Measurements from ENCODE around the gene ID2. TPM values are rescaled to one million over a fixed set of nuclear protein-coding genes. Genes with fewer than 3 reads are reported as not detected.

Gene ID2
- total and polyA plus RNA-seq, 2 donors (not counting 1 experiment from before 2014, with no cell fraction given) = 15.0 to 25.9 TPM

GRCh38 chr2:8704906-8705305 lies 23.1 kb downstream of the ID2 start:
- peaks cover 6% of the 10 kb centered on the region for H3K9me3 Mint-ChIP-seq (ENCODE audit: insufficient read depth)
- Histone ChIP-seq H3K79me2 (ENCODE audit: control insufficient read depth, insufficient read depth, low read length) (no peaks in the 10 kb centered on the region), H3K9me3 (ENCODE audit: control extremely low read depth in 1 of 3, control insufficient read depth in 2 of 3, insufficient read depth in 1 of 3, low read length in 2 of 3) (no peaks in the 10 kb centered on the region), H3K4me1 (ENCODE audit: control insufficient read depth in 2 of 2, insufficient read depth in 2 of 2, low read length in 2 of 2) (no peaks in the 10 kb centered on the region), H3K4me2 (replicated peaks; ENCODE audit: low read depth, low read length, poor library complexity, severe bottlenecking) (no peak overlapping the region), H3K36me3 (replicated peaks in 1 of 2; ENCODE audit: control extremely low read depth in 1 of 2, control insufficient read depth in 1 of 2, extremely low read depth in 1 of 2, insufficient read depth in 2 of 2, low read length in 1 of 2) (no peaks in the 10 kb centered on the region), H3K4me3 (ENCODE audit: control extremely low read depth in 1 of 5, extremely low read depth in 1 of 5, insufficient read depth in 1 of 5, low read depth in 2 of 5, low read length in 4 of 5) (no peak overlapping the region), H4K20me1 (ENCODE audit: control insufficient read depth, insufficient read depth, low read length, poor library complexity, severe bottlenecking) (no peaks in the 10 kb centered on the region), H3K27me3 (replicated peaks in 1 of 4; ENCODE audit: control extremely low read depth in 1 of 4, control insufficient read depth in 3 of 4, insufficient read depth in 4 of 4, low read length in 3 of 4) (peaks cover 0 to 4% (median 0%) of the 10 kb centered on the region in 4 experiments), H3K27ac (ENCODE audit: low read length in 2 of 2) (no peak overlapping the region), H2AFZ (ENCODE audit: insufficient read depth, low read depth, low read length, poor library complexity, severe bottlenecking) (no peak overlapping the region), H3K9ac (ENCODE audit: low read length) (no peak overlapping the region)
- WGBS (ENCODE audit: insufficient coverage) = 83% methylated on average over 2 of the region's 3 CpGs
- no peaks in the 10 kb centered on the region for H3K4me1 Mint-ChIP-seq
- intact Hi-C loops (cut with micrococcal nuclease) = no loop called here
- ChIA-PET CTCF (no interaction called here), POLR2A (no interaction called here)
- TF ChIP-seq EZH2 (IDR thresholded peaks at IDR 0.05; ENCODE audit: borderline replicate concordance, insufficient read depth, low read depth, low read length, poor library complexity, severe bottlenecking) (no peak), CTCF (IDR thresholded peaks at IDR 0.05) (no peak)
- H3K27ac Mint-ChIP-seq = no peak overlapping the region
- ATAC-seq (ENCODE audit: low read depth) (no peak), DNase-seq (no peak)
- no peak overlapping the region for H3K4me3 Mint-ChIP-seq
- peaks cover 19% of the 10 kb centered on the region for H3K27me3 Mint-ChIP-seq

- H3K9ac ChIP-seq (ENCODE audit: low read length) = no peak overlapping the region
- no peak for TF ChIP-seq CTCF (IDR thresholded peaks at IDR 0.05)
- TF ChIP-seq EZH2 (IDR thresholded peaks at IDR 0.05; ENCODE audit: borderline replicate concordance, insufficient read depth, low read depth, low read length, poor library complexity, severe bottlenecking) = no peak
- ChIA-PET POLR2A (no interaction called here), CTCF (no interaction called here)
- H3K79me2 ChIP-seq (ENCODE audit: control insufficient read depth, insufficient read depth, low read length) = no peaks in the 10 kb centered on the region
- no peaks in the 10 kb centered on the region for H3K4me1 Mint-ChIP-seq
- no peak overlapping the region for H3K27ac ChIP-seq (ENCODE audit: low read length in 2 of 2)
- intact Hi-C loops (cut with micrococcal nuclease) = no loop called here
- no peak overlapping the region for H3K4me2 ChIP-seq (replicated peaks; ENCODE audit: low read depth, low read length, poor library complexity, severe bottlenecking)
- peaks cover 0 to 4% (median 0%) of the 10 kb centered on the region in 4 experiments for H3K27me3 ChIP-seq (replicated peaks in 1 of 4; ENCODE audit: control extremely low read depth in 1 of 4, control insufficient read depth in 3 of 4, insufficient read depth in 4 of 4, low read length in 3 of 4)
- no peaks in the 10 kb centered on the region for H3K36me3 ChIP-seq (replicated peaks in 1 of 2; ENCODE audit: control extremely low read depth in 1 of 2, control insufficient read depth in 1 of 2, extremely low read depth in 1 of 2, insufficient read depth in 2 of 2, low read length in 1 of 2)
- H3K27ac Mint-ChIP-seq = no peak overlapping the region
- H3K9me3 ChIP-seq (ENCODE audit: control extremely low read depth in 1 of 3, control insufficient read depth in 2 of 3, insufficient read depth in 1 of 3, low read length in 2 of 3) = peaks cover 0 to 7% (median 0%) of the 10 kb centered on the region in 3 donors
- DNase-seq (no peak), ATAC-seq (ENCODE audit: low read depth) (no peak)
- H3K4me3 Mint-ChIP-seq = no peak overlapping the region
- H3K9me3 Mint-ChIP-seq (ENCODE audit: insufficient read depth) = peaks cover 6% of the 10 kb centered on the region
- H3K4me3 ChIP-seq (ENCODE audit: control extremely low read depth in 1 of 5, extremely low read depth in 1 of 5, insufficient read depth in 1 of 5, low read depth in 2 of 5, low read length in 4 of 5) = no peak overlapping the region
- no peaks in the 10 kb centered on the region for H4K20me1 ChIP-seq (ENCODE audit: control insufficient read depth, insufficient read depth, low read length, poor library complexity, severe bottlenecking)
- no peaks in the 10 kb centered on the region for H3K4me1 ChIP-seq (ENCODE audit: control insufficient read depth in 2 of 2, insufficient read depth in 2 of 2, low read length in 2 of 2)
- WGBS (ENCODE audit: insufficient coverage) = 89% methylated on average over 14 of the region's 14 CpGs
- peaks cover 21% of the 10 kb centered on the region for H3K27me3 Mint-ChIP-seq
- H2AFZ ChIP-seq (ENCODE audit: insufficient read depth, low read depth, low read length, poor library complexity, severe bottlenecking) = no peak overlapping the region
Measured at GRCh38 chr2:8709611-8710010, 27.8 kb downstream of the ID2 start.

Measured in B cell (primary cell).